ENCODE data around the gene EPHA2.

EPHA2 gene

GRCh38 chr1:16149146-16149545 is 6.7 kb downstream of the EPHA2 start:
- no peak for FAIRE-seq

- FAIRE-seq, result no peak
Observed at GRCh38 chr1:16148329-16149092, 7.4 kb downstream of the EPHA2 start.

GRCh38 chr1:16147156-16147926 is 8.5 kb downstream of the EPHA2 start:
- FAIRE-seq, result no peak

- FAIRE-seq, result no peak
Observed at GRCh38 chr1:16146279-16147155, 9.4 kb downstream of the EPHA2 start.

- FAIRE-seq, result no peak
Observed at GRCh38 chr1:16145662-16146278, 10.1 kb downstream of the EPHA2 start.

- FAIRE-seq, result no peak
Observed at GRCh38 chr1:16145030-16145661, 10.7 kb downstream of the EPHA2 start.

- no peak for FAIRE-seq
Observed at GRCh38 chr1:16144325-16145029, 11.4 kb downstream of the EPHA2 start.

GRCh38 chr1:16143566-16144324 is 12.1 kb downstream of the EPHA2 start:
- FAIRE-seq, result no peak

GRCh38 chr1:16143005-16143565 is 12.8 kb downstream of the EPHA2 start:
- FAIRE-seq, result no peak

- no peak for FAIRE-seq
Observed at GRCh38 chr1:16142383-16142995, 13.4 kb downstream of the EPHA2 start.

GRCh38 chr1:16141573-16142336 is 14.1 kb downstream of the EPHA2 start:
- no peak for FAIRE-seq

- no peak for FAIRE-seq
Observed at GRCh38 chr1:16140068-16140596, 15.7 kb downstream of the EPHA2 start.

GRCh38 chr1:16139473-16139962 is 16.4 kb downstream of the EPHA2 start:
- no peak for FAIRE-seq

GRCh38 chr1:16138772-16139221 is 17.1 kb downstream of the EPHA2 start:
- FAIRE-seq, result no peak

- no peak for FAIRE-seq
Observed at GRCh38 chr1:16137890-16138467, 17.9 kb downstream of the EPHA2 start.

GRCh38 chr1:16135501-16135900 is 20.4 kb downstream of the EPHA2 start:
- no peak for FAIRE-seq

GRCh38 chr1:16134906-16135305 is 21.0 kb downstream of the EPHA2 start:
- no peak for FAIRE-seq

- no peak for FAIRE-seq
Observed at GRCh38 chr1:16134066-16134801, 21.6 kb downstream of the EPHA2 start.
